ENCODE results near the gene NDC1.
"Not testable (repeated sequence)": the region's sequence is repeated elsewhere in the genome, so short reads cannot be mapped to it uniquely, and the experiment has no call there.

NDC1 gene

GRCh38 chr1:53837924-53838653 lies at the start of gene NDC1:
NDC1 (minus strand) TSS chr1:53838296; CDS start chr1:53838261, 35 bp downstream.
- peak; percentile 87 for DNase-seq

GRCh38 chr1:53883600-53883999 lies 45.5 kb upstream of the NDC1 start:
- DNase-seq: not testable (repeated sequence)

GRCh38 chr1:53881853-53882252 lies 43.8 kb upstream of the NDC1 start:
- DNase-seq: not testable (repeated sequence)

GRCh38 chr1:53878492-53879105 lies 40.5 kb upstream of the NDC1 start:
- no peak for DNase-seq

- DNase-seq: not testable (repeated sequence)
These were observed 37.1 kb upstream of the NDC1 start for GRCh38 chr1:53875150-53875549.

- no peak for DNase-seq
These were observed 33.8 kb upstream of the NDC1 start for GRCh38 chr1:53871773-53872484.

GRCh38 chr1:53871221-53871620 lies 33.1 kb upstream of the NDC1 start:
- DNase-seq: no peak

GRCh38 chr1:53869454-53870117 lies 31.5 kb upstream of the NDC1 start:
- DNase-seq: no peak

- DNase-seq: no peak
These were observed 30.5 kb upstream of the NDC1 start for GRCh38 chr1:53868565-53868964.

GRCh38 chr1:53862507-53862906 lies 24.4 kb upstream of the NDC1 start:
- DNase-seq: no peak

- peak; percentile 6 for DNase-seq
These were observed 22.9 kb upstream of the NDC1 start for GRCh38 chr1:53860967-53861411.

GRCh38 chr1:53851571-53852285 lies 13.6 kb upstream of the NDC1 start:
- no peak for DNase-seq

GRCh38 chr1:53850082-53850673 lies 12.1 kb upstream of the NDC1 start:
- no peak for DNase-seq

GRCh38 chr1:53847980-53848379 lies 9.9 kb upstream of the NDC1 start:
- no peak for DNase-seq

GRCh38 chr1:53842347-53842746 lies 4.3 kb upstream of the NDC1 start:
- DNase-seq: no peak

- DNase-seq: no peak
These were observed 518 bp upstream of the NDC1 start for GRCh38 chr1:53838654-53838974.

GRCh38 chr1:53837646-53837923 lies 511 bp downstream of the NDC1 start:
- DNase-seq: no peak

- no peak for DNase-seq
These were observed 2.6 kb downstream of the NDC1 start for GRCh38 chr1:53835491-53835890.

GRCh38 chr1:53834776-53835175 lies 3.3 kb downstream of the NDC1 start:
- DNase-seq: no peak

- no peak for DNase-seq
These were observed 4.7 kb downstream of the NDC1 start for GRCh38 chr1:53833393-53833792.

GRCh38 chr1:53826367-53826766 lies 11.7 kb downstream of the NDC1 start:
- no peak for DNase-seq

- DNase-seq: no peak
These were observed 12.8 kb downstream of the NDC1 start for GRCh38 chr1:53825306-53825705.

GRCh38 chr1:53822931-53823330 lies 15.2 kb downstream of the NDC1 start:
- DNase-seq: no peak

Data from activated effector memory CD4-positive, alpha-beta T cell treated with Interleukin-2 at 50 U/mL for 16 hours (primary cell).